BE2C (cell line): ENCODE measurements around the gene SOAT2.

ENCODE experiments used
- DNase-seq: peaks from one replicate; pipeline ENCODE4 v3.0.0-alpha.2; 2020
- H3K27me3 ChIP-seq: fragments of 250-450 bp; sonication (Bioruptor Pico); 2 replicates; pipeline ENCODE4 v1.5.1; 2020; ENCODE audit warnings: mild to moderate bottlenecking
- H3K36me3 ChIP-seq: fragments of 250-450 bp; sonication (Bioruptor Pico); 2 replicates; pipeline ENCODE4 v1.5.1; 2020; ENCODE audit warnings: mild to moderate bottlenecking
- H3K4me1 ChIP-seq: fragments of 250-450 bp; sonication (Bioruptor Pico); 2 replicates; pipeline ENCODE4 v1.5.1; 2020
- H3K4me3 ChIP-seq: 2 replicates; pipeline ENCODE4 v1.5.1; 2011; ENCODE audit warnings: low read depth, low read length
- H3K9me3 ChIP-seq: fragments of 250-450 bp; sonication (Bioruptor Pico); 2 replicates; pipeline ENCODE4 v1.5.1; 2020
- CTCF ChIP-seq: IDR thresholded peaks from 2 replicates; pipeline ENCODE4 v1.5.1; 2012; ENCODE audit warnings: mild to moderate bottlenecking, low read depth, low read length

The SOAT2 gene

GRCh38 chr12:53122961-53123468 is 19.7 kb downstream of the SOAT2 start:
- DNase-seq = peak; percentile 75

GRCh38 chr12:53123578-53124351 is 20.5 kb downstream of the SOAT2 start:
- no peaks in the 10 kb centered on the region for H3K36me3 ChIP-seq
- H3K27me3 ChIP-seq = no peaks in the 10 kb centered on the region
- no peak for TF ChIP-seq CTCF
- no peak overlapping the region for H3K4me3 ChIP-seq
- H3K4me1 ChIP-seq = no peaks in the 10 kb centered on the region
- H3K9me3 ChIP-seq = no peaks in the 10 kb centered on the region; the same call in 1 of the 2 replicates
- DNase-seq = no peak

More at GRCh38 chr12:53122961-53123468, 19.7 kb downstream of the SOAT2 start:
- no peaks in the 10 kb centered on the region; the same call in 1 of the 2 replicates for H3K9me3 ChIP-seq
- H3K4me3 ChIP-seq = no peak overlapping the region
- no peaks in the 10 kb centered on the region for H3K27me3 ChIP-seq
- TF ChIP-seq CTCF = no peak
- no peaks in the 10 kb centered on the region for H3K36me3 ChIP-seq
- no peaks in the 10 kb centered on the region for H3K4me1 ChIP-seq

- Histone ChIP-seq H3K27me3 (no peaks in the 10 kb centered on the region), H3K36me3 (no peaks in the 10 kb centered on the region), H3K9me3 (no peaks in the 10 kb centered on the region; the same call in 1 of the 2 replicates), H3K4me3 (no peak overlapping the region), H3K4me1 (no peaks in the 10 kb centered on the region)
- TF ChIP-seq CTCF = no peak
- no peak for DNase-seq
These were observed 21.1 kb downstream of the SOAT2 start for GRCh38 chr12:53124352-53124723.

- Histone ChIP-seq H3K36me3 (no peaks in the 10 kb centered on the region), H3K4me3 (no peak overlapping the region), H3K27me3 (no peaks in the 10 kb centered on the region), H3K4me1 (no peaks in the 10 kb centered on the region), H3K9me3 (no peaks in the 10 kb centered on the region)
- no peak for DNase-seq
- TF ChIP-seq CTCF = no peak
These were observed 23.9 kb downstream of the SOAT2 start for GRCh38 chr12:53127169-53127568.

GRCh38 chr12:53128780-53129569 is 25.7 kb downstream of the SOAT2 start:
- no peak for DNase-seq
- no peaks in the 10 kb centered on the region for H3K27me3 ChIP-seq
- no peak overlapping the region for H3K4me3 ChIP-seq
- H3K36me3 ChIP-seq = no peaks in the 10 kb centered on the region
- TF ChIP-seq CTCF = no peak
- H3K4me1 ChIP-seq = no peaks in the 10 kb centered on the region
- H3K9me3 ChIP-seq = no peaks in the 10 kb centered on the region
